ENCODE data around the gene HOGA1.

- TF ChIP-seq SUZ12 (IDR thresholded peaks at IDR 0.05; ENCODE audit: extremely low read depth, insufficient read depth, insufficient read length) (no peak), YY1 (IDR thresholded peaks at IDR 0.05; ENCODE audit: insufficient read depth, insufficient read length) (no peak)
Observed at GRCh38 chr10:97540669-97541500, 43.3 kb upstream of the HOGA1 start.

Data from NT2/D1 (cell line).